GM23338 (cell line): ENCODE measurements around the gene LRFN4. TPM values are rescaled to one million over a fixed set of nuclear protein-coding genes. Genes with fewer than 3 reads are reported as not detected.

Experiments
- ATAC-seq: fragments of 200-7000 bp; cut with Tn5 transposase; 3 replicates; pipeline ENCODE4 v1.9.1; 2020
- DNase-seq: peaks from one replicate; pipeline ENCODE4 v3.0.0-alpha.2; 2015; ENCODE audit warnings: low spot score
- H2AFZ ChIP-seq: fragments of 200-600 bp; sonication (generic); 2 replicates; pipeline ENCODE4 v1.8.0; 2016; ENCODE audit warnings: antibody characterized with exemption, mild to moderate bottlenecking, moderate library complexity
- H3F3A ChIP-seq: fragments of 200-600 bp; sonication (generic); replicated peaks from 2 replicates; pipeline ENCODE4 v1.8.0; 2017; ENCODE audit warnings: antibody characterized with exemption, mixed run types, low read depth
- H3K27ac ChIP-seq: fragments of 200-600 bp; sonication (generic); 2 replicates; pipeline ENCODE4 v1.6.1; 2016; ENCODE audit warnings: low read depth
- H3K27me3 ChIP-seq: fragments of 200-600 bp; sonication (generic); 2 replicates; pipeline ENCODE4 v1.8.0; 2016; ENCODE audit warnings: mild to moderate bottlenecking, mixed run types, moderate library complexity; ENCODE audit not compliant: insufficient read depth
- H3K36me3 ChIP-seq: fragments of 200-600 bp; sonication (generic); 2 replicates; pipeline ENCODE4 v1.8.0; 2016; ENCODE audit warnings: mild to moderate bottlenecking; ENCODE audit not compliant: insufficient read depth
- H3K4me1 ChIP-seq: fragments of 200-600 bp; sonication (generic); 2 replicates; pipeline ENCODE4 v1.8.0; 2016; ENCODE audit warnings: mild to moderate bottlenecking, moderate library complexity; ENCODE audit not compliant: insufficient read depth
- H3K4me2 ChIP-seq: fragments of 200-600 bp; sonication (generic); 2 replicates; pipeline ENCODE4 v1.7.1; 2017; ENCODE audit warnings: mixed run types
- H3K4me3 ChIP-seq: fragments of 200-600 bp; sonication (generic); 2 replicates; pipeline ENCODE4 v1.6.1; 2016; ENCODE audit warnings: mixed run types
- H3K79me2 ChIP-seq: fragments of 200-600 bp; sonication (generic); replicated peaks from 2 replicates; pipeline ENCODE4 v1.8.0; 2017; ENCODE audit warnings: mild to moderate bottlenecking; ENCODE audit not compliant: insufficient read depth
- H3K9me2 ChIP-seq: fragments of 200-600 bp; sonication (generic); 2 replicates; pipeline ENCODE4 v1.8.0; 2017; ENCODE audit not compliant: insufficient read depth
- H4K20me1 ChIP-seq: fragments of 200-600 bp; sonication (generic); replicated peaks from 2 replicates; pipeline ENCODE4 v1.8.0; 2017; ENCODE audit warnings: mild to moderate bottlenecking; ENCODE audit not compliant: insufficient read depth
- H3K27ac Mint-ChIP-seq: 2 replicates; pipeline ENCODE4 v1.8.0; 2020; ENCODE audit warnings: inconsistent platforms, mild to moderate bottlenecking, moderate library complexity, mixed read lengths
- H3K27me3 Mint-ChIP-seq: 3 replicates; pipeline ENCODE4 v1.8.0; 2022; ENCODE audit warnings: low read depth, mild to moderate bottlenecking, moderate library complexity, mixed read lengths, inconsistent platforms; ENCODE audit not compliant: insufficient read depth, poor library complexity
- H3K36me3 Mint-ChIP-seq: 3 replicates; pipeline ENCODE4 v1.8.0; 2021; ENCODE audit warnings: low read depth, mild to moderate bottlenecking, inconsistent platforms, moderate library complexity, mixed read lengths
- H3K4me1 Mint-ChIP-seq: 3 replicates; pipeline ENCODE4 v1.8.0; 2020; ENCODE audit warnings: mild to moderate bottlenecking, inconsistent platforms, mixed read lengths
- H3K4me3 Mint-ChIP-seq: 3 replicates; pipeline ENCODE4 v1.8.0; 2021; ENCODE audit warnings: moderate library complexity, mild to moderate bottlenecking, inconsistent platforms, mixed read lengths
- H3K9me3 Mint-ChIP-seq: 3 replicates; pipeline ENCODE4 v1.8.0; 2020; ENCODE audit warnings: moderate library complexity, mild to moderate bottlenecking, inconsistent platforms, mixed read lengths
- CREB1 ChIP-seq: fragments of 250-450 bp; sonication (Bioruptor Pico); IDR thresholded peaks from 2 replicates; pipeline ENCODE4 v1.5.0; 2020; ENCODE audit warnings: low read depth, mild to moderate bottlenecking, moderate library complexity
- CTCF ChIP-seq, 2 experiments: fragments of 200-600 bp in 1 of 2; sonication (generic) in 1 of 2; conservative IDR thresholded peaks; 2 replicates each; pipeline versions ENCODE4 v1.5.1 to v1.6.1; 2016 to 2017; ENCODE audit warnings: antibody characterized with exemption in 2 of 2, low read depth in 2 of 2, mild to moderate bottlenecking in 2 of 2, moderate library complexity in 1 of 2
- ETS1 ChIP-seq: IDR thresholded peaks from 2 replicates; pipeline ENCODE4 v1.6.1; 2016; ENCODE audit warnings: antibody characterized with exemption
- EZH2 ChIP-seq: fragments of 200-600 bp; sonication (generic); IDR thresholded peaks from one replicate; pipeline ENCODE4 v1.8.0; 2017; ENCODE audit warnings: antibody characterized with exemption, mild to moderate bottlenecking, low read depth; ENCODE audit not compliant: unreplicated experiment
- EZH2phosphoT487 ChIP-seq: fragments of 200-600 bp; sonication (generic); IDR thresholded peaks from one replicate; pipeline ENCODE4 v1.8.1; 2018; ENCODE audit warnings: antibody characterized with exemption; ENCODE audit not compliant: unreplicated experiment
- JUNB ChIP-seq: IDR thresholded peaks from one replicate; pipeline ENCODE4 v1.6.1; 2016; ENCODE audit warnings: antibody characterized with exemption; ENCODE audit not compliant: unreplicated experiment
- NANOG ChIP-seq: IDR thresholded peaks from 2 replicates; pipeline ENCODE4 v1.6.1; 2016; ENCODE audit warnings: antibody characterized with exemption, borderline replicate concordance
- POLR2AphosphoS5 ChIP-seq: IDR thresholded peaks from 2 replicates; pipeline ENCODE4 v1.6.1; 2016; ENCODE audit warnings: antibody characterized with exemption, low read depth
- STAT1 ChIP-seq: IDR thresholded peaks from one replicate; pipeline ENCODE4 v1.6.1; 2016; ENCODE audit warnings: antibody characterized with exemption; ENCODE audit not compliant: unreplicated experiment
- ZNF114 ChIP-seq: fragments of 250-450 bp; sonication (Bioruptor Pico); IDR thresholded peaks from 2 replicates; pipeline ENCODE4 v1.5.0; 2020; ENCODE audit warnings: mild to moderate bottlenecking, moderate library complexity
- ZNF331 ChIP-seq: fragments of 250-450 bp; sonication (Bioruptor Pico); IDR thresholded peaks from 2 replicates; pipeline ENCODE4 v1.5.0; 2020; ENCODE audit warnings: low read depth, mild to moderate bottlenecking, moderate library complexity
- ZNF462 ChIP-seq: fragments of 250-450 bp; sonication (Bioruptor Pico); IDR thresholded peaks from 2 replicates; pipeline ENCODE4 v1.5.0; 2020; ENCODE audit warnings: mild to moderate bottlenecking, moderate library complexity
- polyA plus RNA-seq: library from polyadenylated mRNA; unstranded; fragments of >200 nt; fragmentation: Nextera tagmentation; extraction: Ambion mirVana; gene quantifications from 2 replicates; pipeline ENCODE4 v1.2.1, GENCODE V29; 2016
- total RNA-seq: library from RNA; depleted of rRNA; stranded (reverse); fragments of >200 nt; shearing (Covaris generic); gene quantifications from 2 replicates; pipeline ENCODE4 v1.2.3, GENCODE V29; 2014
- TF ChIP-seq, protein P1 (sequence below): IDR thresholded peaks from one replicate; pipeline ENCODE4 v1.6.1; 2018; ENCODE audit warnings: antibody characterized with exemption; ENCODE audit not compliant: unreplicated experiment

LRFN4 gene
- total and polyA plus RNA-seq, 2 experiments from 2014 or later, result 9.8 to 63.5 TPM

DNA sequence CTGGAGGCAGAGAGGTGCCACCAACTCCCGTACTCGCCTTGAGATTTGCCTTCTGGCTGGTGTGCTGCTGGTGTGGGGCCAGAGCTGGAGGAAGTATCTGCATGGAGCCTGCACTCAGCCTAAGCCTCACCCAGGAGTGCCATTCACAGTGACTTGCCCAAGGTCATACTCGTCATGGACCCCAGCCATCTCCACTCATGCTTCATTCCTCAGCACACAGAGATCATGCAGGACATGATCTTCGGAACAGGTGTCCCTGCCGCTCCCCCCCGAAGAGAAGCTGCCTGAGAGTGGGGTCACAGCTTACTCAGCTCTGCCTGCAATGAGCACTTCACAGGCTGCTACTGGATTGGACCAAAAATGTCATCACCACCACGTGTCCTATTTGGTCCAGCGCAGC, 52.3 kb downstream of the LRFN4 start:
- Mint-ChIP-seq H3K4me1 (peaks cover 48% of the 10 kb centered on the region), H3K27ac (0 out of 2 replicates have a peak overlapping the region, but pooled peaks have one; percentile 4), H3K4me3 (no peak overlapping the region), H3K27me3 (peaks cover 11% of the 10 kb centered on the region), H3K36me3 (no peaks in the 10 kb centered on the region), H3K9me3 (no peaks in the 10 kb centered on the region)
- ATAC-seq, result no peak
- DNase-seq, result no peak
- no peak overlapping the region for H3K27ac ChIP-seq
- no peaks in the 10 kb centered on the region for H3K9me2 ChIP-seq
- H3K79me2 ChIP-seq, result no peaks in the 10 kb centered on the region
- H3K27me3 ChIP-seq, result no peaks in the 10 kb centered on the region
- no peak overlapping the region for H3K4me3 ChIP-seq
- no peaks in the 10 kb centered on the region for H3F3A ChIP-seq
- H3K36me3 ChIP-seq, result no peaks in the 10 kb centered on the region
- peaks cover 25% of the 10 kb centered on the region for H3K4me1 ChIP-seq
- TF ChIP-seq CTCF (conservative IDR thresholded peaks at IDR 0.05; ENCODE audit: low read depth in 2 of 2) (no peak), CREB1 (CRISPR knock-in tag) (no peak), ZNF114 (no peak), JUNB (no peak), EZH2phosphoT487 (no peak), ETS1 (no peak), NANOG (no peak), ZNF331 (CRISPR knock-in tag) (no peak), ZNF462 (CRISPR knock-in tag) (no peak), EZH2 (no peak), POLR2AphosphoS5 (no peak), STAT1 (no peak)
- TF ChIP-seq, protein P1, sequence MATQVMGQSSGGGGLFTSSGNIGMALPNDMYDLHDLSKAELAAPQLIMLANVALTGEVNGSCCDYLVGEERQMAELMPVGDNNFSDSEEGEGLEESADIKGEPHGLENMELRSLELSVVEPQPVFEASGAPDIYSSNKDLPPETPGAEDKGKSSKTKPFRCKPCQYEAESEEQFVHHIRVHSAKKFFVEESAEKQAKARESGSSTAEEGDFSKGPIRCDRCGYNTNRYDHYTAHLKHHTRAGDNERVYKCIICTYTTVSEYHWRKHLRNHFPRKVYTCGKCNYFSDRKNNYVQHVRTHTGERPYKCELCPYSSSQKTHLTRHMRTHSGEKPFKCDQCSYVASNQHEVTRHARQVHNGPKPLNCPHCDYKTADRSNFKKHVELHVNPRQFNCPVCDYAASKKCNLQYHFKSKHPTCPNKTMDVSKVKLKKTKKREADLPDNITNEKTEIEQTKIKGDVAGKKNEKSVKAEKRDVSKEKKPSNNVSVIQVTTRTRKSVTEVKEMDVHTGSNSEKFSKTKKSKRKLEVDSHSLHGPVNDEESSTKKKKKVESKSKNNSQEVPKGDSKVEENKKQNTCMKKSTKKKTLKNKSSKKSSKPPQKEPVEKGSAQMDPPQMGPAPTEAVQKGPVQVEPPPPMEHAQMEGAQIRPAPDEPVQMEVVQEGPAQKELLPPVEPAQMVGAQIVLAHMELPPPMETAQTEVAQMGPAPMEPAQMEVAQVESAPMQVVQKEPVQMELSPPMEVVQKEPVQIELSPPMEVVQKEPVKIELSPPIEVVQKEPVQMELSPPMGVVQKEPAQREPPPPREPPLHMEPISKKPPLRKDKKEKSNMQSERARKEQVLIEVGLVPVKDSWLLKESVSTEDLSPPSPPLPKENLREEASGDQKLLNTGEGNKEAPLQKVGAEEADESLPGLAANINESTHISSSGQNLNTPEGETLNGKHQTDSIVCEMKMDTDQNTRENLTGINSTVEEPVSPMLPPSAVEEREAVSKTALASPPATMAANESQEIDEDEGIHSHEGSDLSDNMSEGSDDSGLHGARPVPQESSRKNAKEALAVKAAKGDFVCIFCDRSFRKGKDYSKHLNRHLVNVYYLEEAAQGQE, result no peak
- H3K4me2 ChIP-seq, result no peak overlapping the region
- H4K20me1 ChIP-seq, result no peaks in the 10 kb centered on the region
- no peak overlapping the region for H2AFZ ChIP-seq
